22Rv1 (cell line): ENCODE data around the gene APOE.

Experiments used
- CTCF ChIP-seq: fragments of 450-650 bp; IDR thresholded peaks from 2 replicates; pipeline ENCODE4 v1.5.1; 2017; ENCODE audit warnings: mild to moderate bottlenecking
- ZFX ChIP-seq: fragments of 450-650 bp; IDR thresholded peaks from 2 replicates; pipeline ENCODE4 v1.6.1; 2017; ENCODE audit warnings: antibody characterized with exemption, borderline replicate concordance

GRCh38 chr19:44948237-44948636 is 42.6 kb downstream of the APOE start:
- no peak for TF ChIP-seq CTCF
- no peak for TF ChIP-seq ZFX
